ENCODE data around the gene HNF1B.

The HNF1B gene

GRCh38 chr17:37671028-37671823, 73.6 kb downstream of the HNF1B start:
- no peak for DNase-seq (ENCODE audit: low spot score)

- DNase-seq (ENCODE audit: low spot score): no peak
Measured at GRCh38 chr17:37667039-37667438, 77.8 kb downstream of the HNF1B start.

GRCh38 chr17:37664214-37664613, 80.6 kb downstream of the HNF1B start:
- DNase-seq (ENCODE audit: low spot score): no peak

- DNase-seq (ENCODE audit: low spot score): no peak
Measured at GRCh38 chr17:37662353-37662752, 82.5 kb downstream of the HNF1B start.

- no peak for DNase-seq (ENCODE audit: low spot score)
Measured at GRCh38 chr17:37661400-37662014, 83.4 kb downstream of the HNF1B start.

- DNase-seq (ENCODE audit: low spot score): no peak
Measured at GRCh38 chr17:37659925-37660324, 84.9 kb downstream of the HNF1B start.

GRCh38 chr17:37657202-37657601, 87.7 kb downstream of the HNF1B start:
- no peak for DNase-seq (ENCODE audit: low spot score)

GRCh38 chr17:37651849-37652248, 93.0 kb downstream of the HNF1B start:
- no peak for DNase-seq (ENCODE audit: low spot score)

GRCh38 chr17:37650419-37651003, 94.3 kb downstream of the HNF1B start:
- DNase-seq (ENCODE audit: low spot score): peak; percentile 69

- DNase-seq (ENCODE audit: low spot score): no peak
Measured at GRCh38 chr17:37648555-37648954, 96.3 kb downstream of the HNF1B start.

GRCh38 chr17:37647856-37648255, 97.0 kb downstream of the HNF1B start:
- no peak for DNase-seq (ENCODE audit: low spot score)

GRCh38 chr17:37643869-37644268, 101.0 kb downstream of the HNF1B start:
- DNase-seq (ENCODE audit: low spot score): peak; percentile 46

GRCh38 chr17:37643118-37643766, 101.6 kb downstream of the HNF1B start, which contains the start of gene DDX52:
DDX52 (minus strand) TSS chr17:37643446; CDS start chr17:37643420, 26 bp downstream.
- DNase-seq (ENCODE audit: low spot score): peak; percentile 93

GRCh38 chr17:37642681-37643080, 102.2 kb downstream of the HNF1B start:
- DNase-seq (ENCODE audit: low spot score): peak; percentile 26

GRCh38 chr17:37640015-37640414, 104.8 kb downstream of the HNF1B start:
- no peak for DNase-seq (ENCODE audit: low spot score)

- no peak for DNase-seq (ENCODE audit: low spot score)
Measured at GRCh38 chr17:37637956-37638355, 106.9 kb downstream of the HNF1B start.

Data from SW480 (cell line).